GM15510 (cell line): ENCODE results near the gene ANKRD33B.

Experiments
- POLR2A ChIP-seq: IDR thresholded peaks from 3 replicates; pipeline ENCODE4 v1.6.1; 2011; ENCODE audit warnings: borderline replicate concordance; ENCODE audit not compliant: insufficient read length; ENCODE audit errors: extremely low read depth

ANKRD33B gene

DNA sequence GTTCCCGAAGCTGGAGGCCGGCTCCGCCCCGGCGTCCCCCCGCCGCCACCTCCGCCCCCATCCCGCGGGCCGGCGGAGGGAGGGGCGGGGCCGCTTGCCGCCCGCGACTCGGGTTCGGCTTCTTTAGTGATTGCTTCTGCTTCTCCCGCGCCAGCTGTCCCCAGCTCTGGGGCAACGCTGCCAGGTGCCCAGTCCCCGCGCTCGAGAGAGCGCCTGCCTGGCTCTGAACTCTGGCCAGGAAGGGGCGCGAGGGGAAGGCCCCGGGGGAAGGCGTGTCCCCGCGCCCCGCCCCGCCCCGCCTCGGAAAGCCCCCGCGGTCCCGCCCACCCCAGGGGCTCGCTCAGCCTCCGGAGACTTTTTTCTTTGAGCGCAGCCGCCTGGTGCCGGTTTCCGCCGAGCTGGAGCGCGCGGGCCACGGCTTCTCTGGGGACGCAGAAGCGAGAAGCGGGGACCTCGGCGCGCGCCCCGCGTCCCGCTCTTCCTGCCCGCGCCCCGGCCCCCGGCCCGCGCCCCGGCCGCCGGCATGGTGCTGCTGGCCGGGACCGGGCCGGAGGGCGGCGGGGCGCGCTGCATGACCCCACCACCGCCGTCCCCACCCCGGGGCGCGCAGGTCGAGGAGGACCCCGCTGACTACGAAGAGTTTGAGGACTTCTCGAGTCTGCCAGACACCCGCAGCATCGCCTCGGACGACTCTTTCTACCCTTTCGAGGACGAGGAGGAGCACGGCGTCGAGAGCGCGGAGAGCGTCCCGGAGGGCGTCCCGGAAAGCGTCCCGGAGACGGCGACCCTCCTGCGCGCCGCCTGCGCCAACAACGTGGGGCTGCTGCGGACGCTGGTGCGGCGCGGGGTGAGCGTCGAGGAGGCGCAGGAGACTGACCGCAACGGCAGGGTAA is at the start of gene ANKRD33B:
Gene ANKRD33B, plus strand, starts transcription at position 126 of the 893 bp plus-strand sequence. Its CDS starts 398 bp downstream, at position 524.
- peak; percentile 96 for TF ChIP-seq POLR2A

- TF ChIP-seq POLR2A: no peak
Measured at GRCh38 chr5:10515492-10515891, 48.4 kb upstream of the ANKRD33B start.

DNA sequence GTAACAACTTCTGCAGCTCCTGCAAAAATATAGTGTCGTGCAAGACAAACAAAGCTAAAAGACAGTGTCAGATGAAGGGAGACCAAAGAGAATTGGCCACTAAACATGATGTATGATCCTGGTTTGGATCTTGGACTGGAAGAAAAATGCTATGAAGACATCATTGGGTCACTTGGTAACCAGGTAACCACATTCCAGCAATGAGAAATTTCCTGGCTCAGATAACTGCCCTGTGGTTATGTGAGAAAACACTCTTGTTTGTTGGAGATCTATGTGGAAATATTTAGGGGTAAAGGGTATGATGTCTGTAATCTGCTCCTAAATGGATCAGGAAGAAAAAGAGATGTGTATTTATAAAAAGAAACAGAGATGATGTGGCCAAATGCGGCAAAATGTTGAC is 45.5 kb upstream of the ANKRD33B start:
- TF ChIP-seq POLR2A: no peak

DNA sequence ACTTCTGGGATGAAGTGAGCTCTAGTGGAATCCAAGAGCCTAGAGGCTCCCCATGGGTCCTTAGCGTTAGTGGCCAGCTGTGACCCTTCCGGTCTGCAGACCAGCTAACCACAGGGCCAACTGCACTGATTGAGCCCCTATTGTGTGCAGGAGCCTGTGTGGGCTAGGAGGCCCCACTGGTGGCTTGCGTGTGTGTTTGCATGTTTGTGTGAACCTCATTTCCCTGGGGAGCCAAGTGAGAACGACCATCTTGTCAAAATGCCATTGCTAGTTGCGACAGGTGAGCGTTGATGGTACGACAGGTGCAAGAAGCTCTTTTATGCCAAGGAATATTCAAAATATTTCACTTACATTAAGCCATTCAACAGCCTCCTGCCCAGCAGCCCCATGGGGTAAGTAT is 44.1 kb upstream of the ANKRD33B start:
- no peak for TF ChIP-seq POLR2A

DNA sequence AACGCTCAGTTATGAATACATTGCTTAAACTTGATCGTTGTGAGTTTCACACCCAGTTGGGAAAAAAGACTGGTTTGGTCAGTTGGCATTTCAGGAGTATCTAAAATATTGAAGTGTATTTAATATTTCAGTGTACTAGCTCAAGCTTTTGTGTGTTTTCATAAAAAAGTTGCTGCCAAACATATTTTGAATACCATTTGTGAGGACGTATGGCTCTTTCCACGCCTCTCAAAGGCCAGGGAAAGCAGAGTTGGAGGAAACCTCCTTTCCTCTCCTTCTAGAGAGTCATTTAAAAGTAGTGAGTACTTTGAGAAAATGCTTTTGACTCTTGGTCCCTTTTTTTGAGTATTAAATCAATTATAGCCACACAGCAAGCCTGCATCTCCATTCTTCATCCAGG is 43.2 kb upstream of the ANKRD33B start:
- TF ChIP-seq POLR2A: no peak

- TF ChIP-seq POLR2A: no peak
Measured at GRCh38 chr5:10521466-10522223, 42.2 kb upstream of the ANKRD33B start.

- no peak for TF ChIP-seq POLR2A
Measured at GRCh38 chr5:10522224-10522611, 41.7 kb upstream of the ANKRD33B start.

DNA sequence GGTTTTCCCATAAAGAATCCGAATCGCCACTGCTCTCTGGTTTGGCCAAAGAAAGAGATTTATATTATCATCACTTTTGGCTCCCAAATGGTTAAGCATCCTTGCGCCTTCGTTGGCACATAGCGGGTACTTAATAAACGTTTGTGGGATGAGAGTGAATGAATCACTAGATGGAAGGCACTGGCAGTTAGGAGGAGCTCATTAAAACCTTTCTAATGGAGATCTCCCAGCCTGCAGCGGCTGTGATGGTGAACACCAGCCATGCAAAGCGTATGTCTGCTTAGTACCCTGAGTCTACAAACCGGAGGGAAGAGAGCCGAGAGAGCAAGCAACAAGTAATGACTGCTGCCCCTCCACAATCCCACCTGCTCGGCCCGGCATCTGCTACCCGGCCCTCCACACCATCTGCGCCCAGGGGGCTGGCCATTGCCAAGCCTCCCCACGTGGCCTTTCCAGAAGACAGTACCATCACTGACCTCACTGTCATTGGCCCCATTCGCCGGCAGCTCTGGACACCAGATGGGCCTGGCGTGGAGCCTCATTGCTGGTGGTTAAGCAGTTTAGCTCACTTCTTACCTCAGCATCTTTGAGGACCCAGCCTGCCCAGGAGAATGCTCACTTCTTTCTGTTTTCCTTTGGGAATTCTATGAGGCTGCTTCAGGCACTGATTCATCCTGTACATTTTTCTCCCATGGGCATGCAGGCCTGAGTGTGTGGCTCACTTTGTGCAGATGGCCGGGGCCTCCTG is 39.3 kb upstream of the ANKRD33B start:
- TF ChIP-seq POLR2A: no peak

- no peak for TF ChIP-seq POLR2A
Measured at GRCh38 chr5:10525124-10525495, 38.8 kb upstream of the ANKRD33B start.

GRCh38 chr5:10527281-10527950 is 36.5 kb upstream of the ANKRD33B start:
- no peak for TF ChIP-seq POLR2A

DNA sequence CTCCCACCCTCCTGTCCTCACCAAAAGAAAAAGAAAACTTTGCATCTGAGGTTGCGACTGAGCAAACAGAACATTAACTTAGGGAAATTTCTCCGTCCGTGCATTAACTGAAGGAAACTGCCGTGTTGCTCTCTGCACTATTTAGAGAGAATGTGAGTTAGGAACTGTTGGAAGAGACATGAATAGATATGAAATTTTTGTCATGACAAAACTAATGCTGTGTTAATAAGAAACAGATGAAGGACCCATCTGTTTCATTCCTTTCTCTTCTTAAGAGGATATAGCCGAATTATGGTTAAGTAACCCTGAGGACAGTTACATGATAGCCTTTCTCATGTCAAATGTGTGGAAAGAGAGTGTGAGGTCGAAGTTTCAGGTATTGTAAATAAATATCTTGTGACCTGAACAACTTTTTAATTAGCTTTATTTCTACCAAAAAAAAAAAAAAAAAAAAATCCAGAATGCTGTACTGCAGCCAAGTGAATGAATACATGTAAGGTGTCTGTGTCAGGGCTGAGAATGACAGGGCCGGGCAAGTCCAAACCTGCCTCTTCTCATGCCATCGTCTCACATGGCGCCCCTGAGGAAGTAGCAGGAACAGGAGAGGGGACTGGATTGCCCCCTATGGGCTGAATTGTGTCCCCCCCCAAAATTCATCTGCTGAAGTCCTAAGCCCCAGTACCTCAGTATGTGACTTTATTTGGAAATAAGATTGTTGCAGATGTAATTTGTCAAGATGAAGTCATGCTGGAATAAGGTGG is 35.6 kb upstream of the ANKRD33B start:
- TF ChIP-seq POLR2A: no peak

DNA sequence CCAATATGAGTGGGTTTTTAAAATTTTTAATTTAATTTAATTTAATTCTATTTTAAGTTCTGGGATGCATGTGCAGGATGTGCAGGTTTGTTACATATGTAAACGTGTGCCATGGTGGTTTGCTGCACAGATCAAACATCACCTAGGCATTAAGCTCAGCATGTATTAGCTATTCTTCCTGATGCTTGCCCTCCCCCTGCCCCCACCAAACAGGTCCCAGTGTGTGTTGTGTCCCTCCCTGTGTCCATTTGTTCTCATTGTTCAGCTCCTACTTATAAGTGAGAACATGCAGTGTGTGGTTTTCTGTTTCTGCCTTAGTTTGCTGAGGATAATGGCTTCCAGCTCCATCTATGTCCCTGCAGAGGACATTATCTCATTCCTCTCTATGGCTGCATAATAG is 35.0 kb upstream of the ANKRD33B start:
- TF ChIP-seq POLR2A: no peak

- TF ChIP-seq POLR2A: no peak
Measured at GRCh38 chr5:10530601-10531320, 33.1 kb upstream of the ANKRD33B start.
